Right renal cortex interstitium (tissue), 3 donors: ENCODE data around the gene SLC44A5. TPM values are rescaled to one million over a fixed set of nuclear protein-coding genes. Genes with fewer than 3 reads are reported as not detected.
"Not testable (repeated sequence)": the region's sequence is repeated elsewhere in the genome, so short reads cannot be mapped to it uniquely, and the experiment has no call there.

Source experiments
- DNase-seq, 3 donors: peaks; one replicate each; pipeline ENCODE4 v3.0.0-alpha.2; 2013; ENCODE audit warnings: low read depth in 3 of 3, low spot score in 2 of 3
- polyA plus RNA-seq, 3 donors: library from polyadenylated mRNA; unstranded; fragments of 120-200 nt; gene quantifications; one replicate each; pipeline ENCODE4 v1.2.1, GENCODE V29; 2013; ENCODE audit not compliant: insufficient read length in 3 of 3

The SLC44A5 gene
- 10 to 100 TPM; 10.3 to 14.9 (median 10.4) TPM for polyA plus RNA-seq

DNA sequence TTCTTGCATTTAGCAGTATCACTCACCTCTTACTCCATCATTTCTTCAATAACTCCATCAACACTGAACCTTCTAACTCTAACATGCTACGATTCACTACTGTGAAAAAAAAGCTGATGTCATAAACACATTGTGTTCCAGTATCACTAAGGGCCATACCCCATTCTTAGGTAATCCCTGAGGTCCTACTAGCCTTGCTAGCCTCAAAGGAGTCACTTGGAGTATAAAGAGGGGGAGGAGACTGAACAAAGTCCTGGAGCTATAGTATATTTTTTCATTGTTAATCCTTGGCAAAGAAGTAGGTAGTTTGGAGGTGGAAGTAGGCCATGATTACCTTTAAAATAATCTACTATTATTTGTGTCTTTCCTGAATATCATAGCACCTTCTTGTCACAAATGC, at the start of gene SLC44A5:
Gene SLC44A5 (minus strand): TSS at position 101 of the 400 bp plus-strand sequence. CDS start 69,667 bp downstream, outside the sequence.
- no peak for DNase-seq

DNA sequence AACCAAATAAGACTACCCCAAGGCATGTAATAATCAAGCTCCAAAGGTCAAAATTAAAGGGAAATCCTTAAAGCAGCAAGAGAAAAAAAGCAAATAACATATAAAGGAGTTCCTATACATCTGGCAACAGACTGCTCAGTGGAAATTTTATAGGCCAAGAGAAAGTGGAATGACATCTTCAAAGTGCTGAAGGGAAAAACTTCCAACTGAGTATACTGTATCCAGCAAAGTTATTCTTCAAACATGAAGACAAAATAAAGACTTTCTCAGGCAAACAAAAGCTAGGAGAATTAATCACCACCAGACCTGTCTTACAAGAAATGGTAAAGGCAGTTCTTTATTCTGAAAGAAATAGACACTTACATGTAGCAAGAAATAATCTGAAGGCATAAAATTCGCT, 45.0 kb upstream of the SLC44A5 start:
- DNase-seq: no peak

DNA sequence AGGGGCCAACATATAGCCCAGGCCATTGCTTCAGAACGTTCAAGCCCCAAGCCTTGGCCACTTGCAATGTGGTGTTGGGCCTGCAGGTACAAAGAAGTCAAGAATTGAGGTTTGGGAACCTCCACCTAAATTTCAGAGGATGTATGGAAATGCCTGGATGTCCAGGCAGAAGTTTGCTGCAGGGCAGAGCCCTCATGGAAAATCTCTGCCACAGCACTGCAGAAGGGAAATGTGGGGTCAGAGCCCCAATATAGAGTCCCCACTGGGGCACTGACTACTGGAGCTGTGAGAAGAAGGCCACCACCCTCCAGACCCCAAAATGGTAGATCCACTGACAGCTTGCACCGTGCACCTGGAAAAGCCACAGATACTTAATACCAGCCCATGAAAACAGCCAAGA, 36.3 kb upstream of the SLC44A5 start:
- DNase-seq: not testable (repeated sequence)

DNA sequence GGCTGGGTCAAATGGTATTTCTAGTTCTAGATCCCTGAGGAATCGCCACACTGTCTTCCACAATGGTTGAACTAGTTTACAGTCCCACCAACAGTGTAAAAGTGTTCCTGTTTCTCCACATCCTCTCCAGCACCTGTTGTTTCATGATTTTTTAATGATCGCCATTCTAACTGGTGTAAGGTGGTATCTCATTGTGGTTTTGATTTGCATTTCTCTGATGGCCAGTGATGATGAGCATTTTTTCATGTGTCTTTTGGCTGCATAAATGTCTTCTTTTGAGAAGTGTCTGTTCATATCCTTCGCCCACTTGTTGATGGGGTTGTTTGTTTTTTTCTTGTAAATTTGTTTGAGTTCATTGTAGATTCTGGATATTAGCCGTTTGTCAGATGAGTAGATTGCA, 34.2 kb upstream of the SLC44A5 start:
- not testable (repeated sequence) for DNase-seq

DNA sequence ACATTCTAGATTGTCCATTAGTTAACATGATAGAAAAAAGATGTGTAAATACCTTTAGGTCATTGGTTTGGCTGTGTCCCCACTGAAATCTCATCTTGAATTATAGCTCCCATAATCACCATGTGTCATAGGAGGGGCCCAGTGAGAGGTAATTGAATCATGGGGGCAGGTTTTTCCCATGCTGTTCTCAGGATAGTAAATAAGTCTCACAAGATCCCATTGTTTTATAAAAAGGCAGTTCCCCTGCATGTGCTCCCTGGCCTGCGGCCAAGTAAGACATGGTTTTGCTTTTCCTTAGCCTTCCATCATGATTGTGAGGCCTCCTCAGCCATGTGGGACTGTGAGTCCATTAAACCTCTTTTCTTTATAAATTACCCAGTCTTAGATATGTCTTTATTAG, 32.5 kb upstream of the SLC44A5 start:
- DNase-seq: no peak

DNA sequence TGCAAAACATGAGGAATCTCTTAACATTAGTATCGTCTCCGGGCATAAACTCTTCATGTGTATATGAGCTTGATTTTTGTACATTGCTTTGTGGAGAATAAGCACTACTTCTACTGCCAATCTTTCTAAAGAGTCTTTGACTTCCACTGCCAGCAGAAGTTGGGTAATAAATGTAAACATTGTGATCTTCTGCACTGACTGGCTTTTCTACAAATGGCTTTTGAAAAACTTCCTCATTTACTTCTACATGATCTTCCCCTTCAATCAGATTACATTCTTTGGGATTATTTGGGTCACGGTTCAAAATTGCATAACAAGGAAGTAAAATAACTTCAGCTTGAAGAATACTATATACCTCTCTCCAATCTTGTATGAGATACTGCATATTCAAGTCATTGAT, 30.4 kb upstream of the SLC44A5 start:
- no peak for DNase-seq

DNA sequence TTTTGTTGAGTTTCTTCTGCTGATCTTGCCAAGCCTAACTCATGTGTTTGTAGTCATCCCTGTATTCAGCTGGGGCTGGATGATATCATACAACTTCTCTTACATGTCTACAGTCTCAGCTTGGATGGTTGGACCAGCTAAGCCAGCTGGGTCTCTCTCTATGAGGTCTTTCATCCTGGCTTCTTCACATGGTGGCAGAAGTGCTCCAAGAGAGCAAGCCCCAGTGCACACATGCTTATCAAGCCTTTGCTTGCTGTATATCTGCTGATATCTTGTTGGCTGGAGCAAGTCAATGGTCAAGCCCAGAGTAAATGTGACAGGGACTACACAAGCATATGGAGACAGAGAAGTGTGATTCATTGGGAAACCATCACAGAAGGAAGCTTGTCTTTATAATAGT, 29.2 kb upstream of the SLC44A5 start:
- DNase-seq: no peak

DNA sequence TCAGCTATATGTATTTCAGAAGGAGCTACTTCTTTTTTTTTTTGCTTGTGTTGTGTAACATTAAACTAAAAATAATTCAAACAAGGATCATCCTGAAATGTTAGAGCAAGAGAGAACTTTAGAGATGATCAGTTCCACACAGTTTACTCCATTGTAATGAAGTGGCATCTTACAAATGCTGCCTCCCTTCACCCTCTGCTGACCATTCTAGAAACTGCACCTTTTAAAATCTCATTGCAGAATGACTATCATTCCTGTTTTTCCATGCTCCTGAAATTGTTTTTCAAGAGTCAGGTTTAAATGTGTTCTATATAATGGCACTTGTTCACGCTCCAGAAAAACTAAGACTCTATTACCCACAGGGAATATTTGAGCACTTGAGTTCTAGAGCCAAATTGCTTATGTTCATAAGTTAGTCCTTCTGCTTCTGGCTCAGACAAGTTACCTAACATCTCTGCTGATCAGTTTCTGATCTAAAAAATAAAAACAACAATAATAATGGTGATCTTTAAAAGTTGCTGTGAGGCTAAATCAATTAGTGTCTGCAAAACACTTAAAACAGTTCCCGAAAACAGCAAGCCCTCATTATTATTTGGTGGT, 21.5 kb upstream of the SLC44A5 start:
- DNase-seq: peak in 1 of 3 donors; percentile 13

DNA sequence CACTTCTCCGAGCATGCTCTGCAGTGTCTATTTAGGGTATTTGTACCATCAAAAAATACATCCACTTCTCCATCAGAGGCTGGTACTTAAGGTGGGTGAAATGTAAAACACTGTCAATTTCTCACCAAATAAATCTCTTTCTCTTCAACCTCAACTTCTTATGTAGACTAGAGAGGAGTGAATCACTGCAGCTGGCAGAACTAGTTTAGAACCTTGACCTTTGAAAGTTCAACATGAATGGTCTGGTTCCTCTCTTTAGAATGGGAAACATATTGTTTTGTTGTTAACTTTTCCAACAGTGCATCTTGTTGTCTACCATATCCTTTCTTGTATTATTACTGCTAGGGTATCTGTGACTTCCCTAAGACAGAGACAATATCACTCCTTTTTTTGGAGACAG, 20.1 kb upstream of the SLC44A5 start:
- DNase-seq: no peak

DNA sequence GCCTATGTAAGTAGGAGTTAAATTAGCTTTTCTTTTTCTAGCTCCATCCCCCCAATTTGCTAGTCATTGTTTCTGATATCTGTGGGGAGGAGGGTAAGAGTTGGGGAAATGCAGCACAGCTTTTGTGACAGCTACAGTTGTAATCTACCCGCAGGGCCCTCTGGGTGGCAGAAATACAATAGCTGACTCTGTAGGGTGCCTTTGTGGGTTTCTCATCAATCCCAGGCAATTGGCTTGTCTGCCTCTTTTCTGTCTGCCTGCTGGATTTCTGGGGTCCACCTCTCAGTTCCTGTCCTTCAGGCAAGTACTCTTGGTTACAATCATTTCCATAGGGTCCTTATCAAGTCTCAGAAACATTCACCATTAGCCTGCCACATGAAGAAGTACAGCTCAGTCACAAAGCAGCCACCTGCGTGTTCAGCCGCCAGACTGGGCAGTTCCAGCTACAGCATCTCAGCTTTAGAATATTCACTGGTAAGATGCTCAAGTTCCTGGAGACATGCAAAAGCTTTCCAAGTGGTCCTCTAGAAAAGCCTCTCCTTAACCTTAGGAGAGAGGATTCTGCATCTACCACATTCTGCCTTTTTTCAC, 19.2 kb upstream of the SLC44A5 start:
- DNase-seq: no peak

DNA sequence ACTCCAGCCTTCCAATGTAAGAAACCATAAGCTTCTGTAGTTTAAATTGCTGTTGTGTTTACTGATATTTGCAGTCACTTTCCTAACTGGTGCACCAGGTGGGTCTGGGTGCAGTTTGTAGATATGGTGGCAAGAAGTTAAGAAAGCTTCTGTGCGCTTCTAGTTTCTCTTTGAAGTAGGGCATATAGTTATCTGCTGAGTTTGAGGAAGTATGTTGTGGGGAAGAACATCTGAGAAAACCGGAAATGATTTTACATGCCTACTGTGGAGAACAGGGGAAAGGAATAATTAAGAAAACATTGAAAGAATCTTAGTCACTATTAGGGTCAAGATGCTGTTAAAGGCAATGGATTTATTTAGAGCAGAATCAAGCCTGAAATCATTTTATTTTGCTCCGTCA, 14.9 kb upstream of the SLC44A5 start:
- DNase-seq: no peak

DNA sequence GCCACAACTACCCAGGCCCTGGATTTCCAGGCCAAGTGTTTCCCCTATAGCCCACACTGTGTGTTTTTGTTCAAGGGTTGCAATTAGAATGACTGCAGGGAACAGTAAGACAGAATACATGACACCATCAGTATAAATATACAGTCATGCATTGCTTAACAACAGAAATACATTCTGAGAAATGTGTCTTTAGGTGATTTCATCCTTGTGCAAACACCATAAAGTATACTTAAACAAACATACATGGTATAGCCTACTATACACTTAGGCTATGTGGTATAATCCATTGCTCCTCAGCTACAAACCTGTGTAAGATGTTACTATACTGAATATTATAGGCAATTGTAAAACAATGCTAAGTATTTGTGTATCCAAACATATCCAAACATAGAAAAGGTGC, 7.5 kb upstream of the SLC44A5 start:
- DNase-seq: no peak

DNA sequence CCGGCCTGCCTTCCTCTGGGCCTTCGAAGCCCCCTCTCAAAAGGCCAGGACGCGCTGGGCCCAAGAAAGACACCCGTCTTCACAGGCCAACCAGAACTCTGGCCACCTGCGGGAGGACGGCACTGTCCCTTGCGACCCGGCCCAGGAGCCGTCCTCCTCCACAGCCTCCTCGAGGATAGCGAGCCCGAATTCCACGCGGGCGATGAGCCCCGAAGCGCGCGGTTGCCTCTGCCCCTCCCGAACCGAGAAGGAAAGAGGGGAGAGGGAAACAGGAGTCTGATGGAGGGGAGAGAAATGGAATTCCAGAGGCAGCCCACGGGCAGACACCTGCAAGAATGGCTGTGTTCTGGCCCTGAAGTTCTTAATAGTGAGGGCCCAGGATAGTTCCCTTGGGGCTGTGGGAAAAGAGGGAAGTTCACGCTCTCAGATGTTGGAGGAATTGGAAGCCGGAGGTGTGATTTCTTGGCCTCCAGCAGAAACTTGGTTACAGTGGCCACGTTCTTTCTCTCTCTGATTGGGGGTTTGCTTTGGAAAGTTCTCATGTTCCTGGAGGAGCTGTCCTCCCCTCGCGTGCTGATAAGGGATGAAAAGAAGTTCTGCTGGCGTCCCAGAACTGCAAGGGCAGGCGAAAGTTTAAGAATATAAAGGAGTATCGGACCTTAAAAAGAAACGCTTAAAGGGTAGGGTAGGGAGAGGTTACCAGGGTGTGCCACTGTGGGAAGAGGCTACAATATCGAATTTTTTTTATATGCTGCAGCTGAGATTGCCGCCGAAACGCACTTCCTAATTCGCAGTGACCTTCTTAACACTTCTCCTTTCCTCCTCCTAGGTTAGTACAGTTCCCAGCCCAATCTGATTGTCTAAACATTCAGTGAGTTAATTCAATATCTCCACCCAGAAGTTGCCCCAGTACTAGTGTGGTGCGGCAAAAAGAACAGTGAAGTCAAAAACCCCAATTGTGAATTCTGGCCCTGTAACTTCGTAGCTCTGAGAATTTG, 5.8 kb upstream of the SLC44A5 start:
- peak in 2 of 3 donors; percentile 37 to 62 for DNase-seq

DNA sequence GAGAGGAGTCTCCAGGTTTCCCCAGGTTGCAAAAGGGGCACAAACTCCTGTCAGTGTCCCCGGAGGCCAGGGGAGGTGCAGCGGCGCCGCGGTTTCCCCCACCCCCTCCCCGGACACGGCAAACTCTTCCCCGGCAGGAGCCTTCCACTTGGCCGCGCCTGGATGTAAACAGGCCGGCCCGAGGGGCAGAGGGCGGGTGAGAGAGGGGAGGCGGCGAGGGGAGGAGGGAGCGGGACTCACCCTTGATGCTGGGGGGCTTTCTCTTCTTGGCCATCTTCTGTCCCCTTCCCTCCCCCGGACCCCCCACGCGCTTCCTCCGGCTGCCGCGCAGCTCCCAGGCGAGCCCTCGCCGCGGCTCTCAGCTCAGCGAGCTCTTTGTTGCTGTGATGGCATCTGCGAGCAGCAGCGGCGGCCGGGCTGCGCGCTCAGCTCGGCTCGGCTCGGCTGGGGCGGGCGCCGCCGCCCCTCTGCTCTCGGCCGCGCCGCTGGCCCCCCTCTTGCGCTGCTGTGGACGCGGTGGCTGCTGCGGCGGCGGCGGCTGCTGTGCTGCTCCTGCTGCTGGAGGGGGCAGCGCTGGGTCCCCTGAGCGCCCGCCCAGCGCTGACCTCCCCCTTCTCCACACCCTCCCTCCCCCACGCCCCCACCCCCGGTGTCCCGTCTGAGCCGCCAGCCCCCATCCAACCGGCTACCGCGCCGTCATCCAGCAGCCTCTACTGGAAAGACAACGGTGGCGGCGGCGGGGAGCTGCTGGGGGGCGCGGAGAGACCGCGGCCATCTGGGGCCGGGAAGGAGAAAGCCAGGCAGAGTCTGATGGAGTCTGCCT, 4.9 kb upstream of the SLC44A5 start:
- DNase-seq: peak in 2 of 3 donors; percentile 17 to 40

DNA sequence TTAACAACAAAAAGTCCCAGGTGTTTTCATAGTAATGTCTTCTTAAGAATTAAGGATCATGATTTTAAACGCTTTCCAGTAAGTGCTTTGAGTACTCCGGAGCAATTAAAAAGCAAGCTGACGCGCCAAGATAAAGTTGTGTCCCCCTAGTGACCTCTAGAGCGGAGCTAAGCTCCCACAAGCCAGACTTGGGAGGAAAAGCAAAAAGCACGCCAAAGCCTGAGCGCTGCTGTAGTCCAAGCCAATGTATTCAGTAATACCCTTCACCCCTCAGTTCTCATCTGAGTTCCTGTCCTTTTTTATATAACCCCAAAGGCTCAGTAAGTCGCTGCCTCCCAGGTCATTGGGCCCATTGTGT, 3.5 kb upstream of the SLC44A5 start:
- DNase-seq: no peak

DNA sequence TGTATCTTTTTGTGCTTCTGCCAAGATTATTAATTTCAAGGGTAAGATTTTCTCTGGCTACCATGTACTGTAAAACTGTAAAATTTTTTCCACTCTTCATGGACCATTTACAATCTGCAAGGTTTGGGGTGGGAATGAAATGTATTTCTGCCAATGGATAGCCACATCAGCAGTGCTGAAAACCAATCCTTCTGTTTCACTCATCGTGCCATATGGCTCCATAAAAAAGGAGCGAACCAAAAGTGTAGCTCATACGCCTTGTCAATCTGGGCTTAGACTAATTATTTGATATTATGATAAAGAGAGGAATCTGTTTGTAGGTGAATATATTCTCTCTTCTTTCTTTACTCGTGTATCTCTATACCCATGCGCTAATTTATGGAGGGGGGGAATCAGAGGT, 3.0 kb upstream of the SLC44A5 start:
- DNase-seq: no peak

DNA sequence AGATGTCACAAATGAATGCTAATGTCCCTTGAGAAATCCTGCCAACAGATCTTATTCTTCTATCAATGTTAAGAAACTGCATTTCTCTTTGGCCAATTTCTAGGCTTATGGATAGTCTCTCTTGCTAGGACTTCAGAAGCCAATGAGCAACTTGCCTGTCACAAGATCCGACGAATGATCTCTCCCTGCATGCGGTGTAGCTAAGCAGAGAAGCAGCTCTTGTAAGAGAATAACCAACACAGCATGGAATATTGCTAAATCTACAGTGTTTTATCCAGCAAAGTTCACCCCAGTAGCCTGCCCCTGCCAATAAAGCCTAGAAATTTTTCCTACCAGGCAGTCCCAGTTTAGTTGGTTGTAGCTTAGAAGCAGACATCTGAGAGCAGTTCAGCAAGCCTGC, 2.1 kb upstream of the SLC44A5 start:
- no peak for DNase-seq

DNA sequence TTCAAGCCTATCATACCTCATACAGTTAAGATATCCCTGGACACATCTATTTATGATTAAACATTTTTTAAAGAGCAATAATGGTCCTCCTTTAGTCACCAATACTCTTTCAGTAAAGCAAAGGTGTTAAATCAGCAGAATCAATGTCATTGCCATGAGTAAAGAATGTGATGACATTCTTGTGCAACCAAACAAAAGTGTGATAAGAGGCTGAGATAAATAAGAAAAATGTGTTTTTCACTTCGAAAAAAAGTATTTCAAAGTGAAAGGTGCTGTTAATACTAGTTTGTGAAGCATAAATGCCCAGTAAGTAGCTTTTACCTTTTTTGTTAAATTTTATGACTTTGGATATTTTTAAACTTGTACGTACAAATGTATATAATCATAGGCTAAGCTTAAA, 8.4 kb downstream of the SLC44A5 start:
- DNase-seq: no peak

DNA sequence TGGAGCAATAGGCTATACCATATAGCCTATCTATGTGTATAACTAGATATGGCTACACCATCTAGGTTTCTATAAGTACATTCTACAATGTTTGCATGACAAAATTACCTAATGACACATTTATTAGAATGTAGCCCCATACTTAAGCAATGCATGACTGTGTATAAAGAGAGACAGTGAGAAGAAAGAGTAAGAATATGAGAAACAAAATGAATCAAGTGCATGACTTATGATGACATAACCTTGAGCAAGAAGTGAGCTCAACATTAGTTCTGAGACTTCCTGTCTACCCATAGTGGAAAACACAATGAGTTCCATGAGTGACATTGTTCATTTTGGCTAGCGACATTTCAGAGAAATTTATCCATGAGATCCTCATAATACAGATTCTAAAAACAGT, 10.1 kb downstream of the SLC44A5 start:
- no peak for DNase-seq

DNA sequence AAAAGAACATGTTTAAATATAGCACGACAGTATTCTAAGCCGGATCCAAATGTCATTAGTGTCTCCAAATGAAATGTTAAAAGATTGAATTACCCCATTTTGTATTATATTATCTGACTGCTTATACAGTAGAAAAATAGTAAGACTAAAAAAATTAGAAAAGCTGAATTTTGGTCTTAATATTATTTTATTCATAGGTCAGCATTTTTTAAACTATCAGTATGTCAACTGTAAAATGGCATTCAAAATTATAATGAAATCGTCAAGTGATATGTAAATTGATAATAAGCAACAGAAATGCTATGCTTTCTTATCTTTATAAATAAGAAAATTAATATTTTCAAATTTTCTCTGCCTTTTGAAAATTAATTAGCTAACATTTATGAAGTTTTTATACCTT, 16.6 kb downstream of the SLC44A5 start:
- no peak for DNase-seq

DNA sequence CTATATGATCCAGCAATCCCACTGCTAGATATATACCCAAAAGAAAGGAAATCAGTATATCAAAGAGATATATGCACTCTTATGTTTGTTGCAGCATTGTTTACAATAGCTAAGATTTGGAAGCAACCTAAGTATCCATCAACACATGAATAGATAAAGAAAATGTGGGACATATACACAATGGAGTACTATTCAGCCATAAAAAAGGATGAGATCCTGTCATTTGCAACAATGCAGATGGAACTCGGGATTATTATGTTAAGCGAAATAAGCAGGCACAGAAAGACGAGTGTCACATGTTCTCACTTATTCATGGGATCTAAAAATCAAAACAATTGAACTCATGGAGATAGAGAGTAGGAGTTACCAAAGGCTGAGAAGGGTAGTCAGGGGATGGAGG, 17.5 kb downstream of the SLC44A5 start:
- DNase-seq: not testable (repeated sequence)
